ENCODE data around the gene HEXD. TPM values are rescaled to one million over a fixed set of nuclear protein-coding genes. Genes with fewer than 3 reads are reported as not detected.
"Not testable (repeated sequence)": the region's sequence is repeated elsewhere in the genome, so short reads cannot be mapped to it uniquely, and the experiment has no call there.

The HEXD gene
- total RNA-seq = 10 to 100 TPM; 47.6 to 53.6 TPM

DNA sequence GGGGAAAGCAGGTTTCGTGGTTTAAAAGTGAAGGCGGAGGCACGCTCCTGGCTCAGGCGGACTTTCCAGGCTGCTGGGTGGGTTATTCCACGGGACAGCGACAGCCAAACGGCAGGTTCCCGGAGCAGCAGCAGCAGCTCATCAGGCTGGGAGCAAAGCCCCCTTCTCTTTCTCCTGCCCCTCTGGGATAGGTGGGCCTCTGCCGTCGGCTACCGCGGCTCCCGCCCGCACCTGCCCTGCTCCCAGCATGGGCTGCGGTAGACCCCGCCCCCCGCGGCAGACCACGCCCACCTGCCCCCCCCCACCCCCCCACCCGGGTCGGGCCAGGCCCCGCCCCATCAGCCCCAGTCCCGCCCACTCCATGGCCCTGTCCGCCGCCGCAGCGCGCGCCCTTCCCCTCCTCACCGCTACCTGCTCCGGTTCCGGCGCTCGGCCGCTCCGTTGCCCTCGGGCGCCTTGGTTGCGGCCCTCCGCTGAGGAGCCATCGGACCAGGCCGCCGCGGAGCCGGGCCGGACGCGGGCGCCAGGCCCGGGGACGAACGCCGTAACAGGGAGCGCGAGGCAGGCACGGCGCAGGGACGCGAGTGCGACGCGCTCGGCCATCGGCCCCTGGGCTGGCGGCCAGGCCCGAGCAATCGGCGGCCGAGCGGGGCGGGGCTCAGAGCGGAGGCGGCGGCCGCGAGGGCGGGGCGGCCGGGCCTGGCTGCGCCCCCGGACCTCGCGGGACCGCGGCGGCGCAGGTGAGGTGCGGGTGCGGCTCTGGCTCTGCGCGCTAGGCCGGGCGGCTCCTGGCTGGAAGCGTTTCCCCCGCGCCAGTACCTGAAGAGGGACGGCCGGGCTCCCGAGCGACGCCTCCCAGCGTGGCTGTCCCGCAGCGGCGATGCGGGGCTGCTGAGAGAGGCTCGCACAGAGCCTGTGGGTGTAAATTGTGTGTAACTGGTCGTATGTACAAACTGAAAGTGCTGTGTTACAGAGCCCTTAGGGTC lies at the start of gene HEXD, which contains the start of gene OGFOD3:
HEXD (plus strand) TSS at position 347 of the 986 bp plus-strand sequence. CDS start 1,453 bp downstream, outside the sequence.
OGFOD3 (minus strand) TSS at position 586 of the 986 bp plus-strand sequence; CDS start at position 485, 101 bp downstream.
- Mint-ChIP-seq H3K9me3 (ENCODE audit: insufficient read depth) (no peaks in the 10 kb centered on the region), H3K4me3 (peak within 1 kb of the TSS; percentile 81), H3K27ac (peak within 1 kb of the TSS; percentile 85), H3K4me1 (ENCODE audit: low read depth) (peaks cover 33% of the 10 kb centered on the region), H3K36me3 (ENCODE audit: low read depth) (peaks cover 29% of the 10 kb centered on the region), H3K27me3 (ENCODE audit: low read depth) (no peaks in the 10 kb centered on the region)
- POLR2A ChIA-PET = interaction anchor here (0.6 to 1.7 kb wide), 7 partner anchors 31 to 177 kb away, joined by 3 to 7 read pairs (median 4); partner anchors contain the start of gene FOXK2
- CTCF ChIA-PET = interaction anchor here (1.0 to 2.3 kb wide), 9 partner anchors 10 to 183 kb away, joined by 3 to 7 read pairs (median 3); no protein-coding TSS in a partner anchor
- peak; percentile 86 for ATAC-seq
- peak; percentile 85 for DNase-seq

DNA sequence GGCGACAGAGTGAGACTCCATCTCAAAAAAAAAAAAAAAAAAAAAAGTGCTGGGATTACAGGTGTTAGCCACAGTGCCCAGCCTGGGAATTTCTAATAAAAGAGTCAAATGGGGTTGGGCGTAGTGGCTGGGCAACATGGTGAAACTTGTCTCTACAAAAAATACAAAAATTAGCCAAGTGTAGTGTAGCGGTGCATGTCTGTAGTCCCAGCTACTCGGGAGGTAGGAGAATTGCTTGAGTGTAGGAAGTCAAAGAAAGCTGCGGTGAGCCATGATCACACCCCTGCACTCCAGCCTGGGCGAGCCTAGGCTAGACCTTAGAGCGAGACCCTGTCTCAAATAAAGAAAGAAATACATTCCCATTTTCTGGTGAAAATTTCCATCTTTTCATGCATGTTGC lies 48.9 kb upstream of the HEXD start:
- peaks cover 7% of the 10 kb centered on the region for H3K4me1 Mint-ChIP-seq (ENCODE audit: low read depth)
- DNase-seq = no peak
- H3K9me3 Mint-ChIP-seq (ENCODE audit: insufficient read depth) = no peaks in the 10 kb centered on the region
- ATAC-seq = no peak
- no peak overlapping the region for H3K4me3 Mint-ChIP-seq
- H3K27ac Mint-ChIP-seq = no peak overlapping the region
- CTCF ChIA-PET = interaction anchor here (1.9 kb wide), 1 partner anchor 17 kb away, joined by 5 read pairs; no protein-coding TSS in a partner anchor
- H3K27me3 Mint-ChIP-seq (ENCODE audit: low read depth) = peaks cover 49% of the 10 kb centered on the region
- H3K36me3 Mint-ChIP-seq (ENCODE audit: low read depth) = no peaks in the 10 kb centered on the region
- POLR2A ChIA-PET = no interaction called here

DNA sequence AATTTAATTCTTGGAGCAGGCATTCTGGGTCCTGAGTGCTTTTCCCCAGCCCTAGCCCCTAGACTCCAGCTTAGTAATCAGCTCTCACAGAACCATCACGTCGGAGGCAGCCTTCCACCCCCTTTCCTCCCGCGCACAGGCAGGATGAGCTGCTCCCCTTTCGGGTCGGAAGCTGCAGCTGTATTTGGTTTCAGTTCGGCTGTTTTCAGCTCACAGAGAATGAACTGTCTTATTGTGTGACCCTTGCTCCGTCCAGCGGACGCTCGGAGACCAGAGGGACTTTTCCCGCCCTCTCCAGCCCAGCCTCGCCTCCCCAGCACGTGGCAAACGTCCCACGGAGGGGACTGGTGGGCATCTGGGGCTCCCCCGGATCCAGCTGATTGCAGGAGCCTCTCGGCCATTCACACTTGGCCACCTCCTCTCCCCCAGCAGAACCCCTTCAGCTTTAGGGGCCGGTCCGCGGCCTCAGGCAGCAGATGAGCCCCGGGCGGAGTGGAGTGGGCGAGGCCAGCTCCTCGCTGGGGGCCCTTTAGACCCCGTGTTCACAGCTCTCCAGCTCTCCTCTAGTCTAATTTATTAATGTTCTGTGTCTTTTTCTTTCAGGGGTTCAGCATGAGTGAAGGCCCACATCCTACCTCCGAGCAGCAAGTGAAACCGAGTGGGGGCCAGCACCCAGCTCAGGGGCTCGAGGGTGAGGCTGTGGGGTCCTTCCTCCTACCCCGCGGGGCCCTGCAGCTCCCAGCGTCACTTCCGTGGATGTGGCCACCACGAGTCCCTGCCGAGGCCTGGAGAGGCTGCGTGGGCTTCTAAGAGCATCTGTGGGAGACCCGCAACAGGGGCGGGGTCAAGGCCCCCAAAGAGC lies 47.4 kb upstream of the HEXD start:
- peaks cover 48% of the 10 kb centered on the region for H3K27me3 Mint-ChIP-seq (ENCODE audit: low read depth)
- no peak overlapping the region for H3K27ac Mint-ChIP-seq
- ATAC-seq (peak; percentile 35), DNase-seq (no peak)
- CTCF ChIA-PET = interaction anchor here (0.7 to 1.9 kb wide), 5 partner anchors 18 to 411 kb away, joined by 3 to 5 read pairs (median 4); partner anchors contain the start of gene DCXR
- H3K4me3 Mint-ChIP-seq = peak overlapping the region; percentile 48
- H3K36me3 Mint-ChIP-seq (ENCODE audit: low read depth) = no peaks in the 10 kb centered on the region
- H3K9me3 Mint-ChIP-seq (ENCODE audit: insufficient read depth) = no peaks in the 10 kb centered on the region
- peaks cover 7% of the 10 kb centered on the region for H3K4me1 Mint-ChIP-seq (ENCODE audit: low read depth)
- POLR2A ChIA-PET = interaction anchor here (0.9 to 1.1 kb wide), 4 partner anchors 8 to 13 kb away, joined by 3 read pairs; no protein-coding TSS in a partner anchor

DNA sequence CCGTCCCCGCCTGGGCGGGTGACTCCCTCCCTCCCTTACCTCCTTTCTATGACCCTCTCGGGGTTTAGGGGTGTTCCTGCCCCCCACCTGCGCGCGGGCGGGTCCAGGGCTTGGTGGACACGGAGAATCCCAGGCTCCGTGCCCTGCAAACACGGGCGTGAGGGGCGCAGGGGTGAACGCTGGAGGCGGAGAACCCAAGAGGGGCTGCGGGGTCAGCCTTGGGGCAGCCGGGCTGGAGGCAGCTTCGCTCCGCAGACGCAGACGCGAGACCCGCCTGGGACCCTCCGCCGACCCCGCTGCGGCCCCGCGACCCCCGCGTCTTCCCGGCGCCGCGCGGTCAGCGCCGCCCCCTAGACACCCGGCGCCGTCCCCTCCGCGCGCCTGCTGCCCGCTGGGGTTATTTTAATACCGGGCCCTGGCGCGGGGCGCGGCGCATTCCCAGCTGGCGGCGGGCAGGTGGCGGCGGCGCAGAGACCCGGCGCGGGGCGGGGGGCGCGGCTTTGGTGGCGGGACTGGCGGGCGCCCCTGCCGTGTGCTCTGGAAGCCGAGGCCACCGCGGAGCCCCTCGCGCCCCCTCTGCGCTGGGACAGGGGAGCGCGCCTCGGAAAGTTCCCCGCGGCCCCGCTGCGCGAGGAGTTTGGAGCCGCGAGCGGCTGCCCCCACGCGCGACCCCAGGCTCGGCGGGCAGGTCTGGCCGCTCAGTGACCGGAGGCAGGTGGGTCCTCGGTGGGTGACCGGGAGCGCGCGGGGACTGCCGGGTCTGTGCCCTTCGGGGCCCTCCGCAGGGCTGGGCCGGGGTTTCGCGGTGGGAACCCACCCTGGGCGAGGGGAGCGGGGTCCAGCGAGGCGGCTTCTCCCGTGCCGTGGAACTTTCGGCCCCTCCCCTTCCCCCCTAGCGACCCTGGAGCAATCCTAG lies 46.6 kb upstream of the HEXD start, which contains the start of gene UTS2R:
UTS2R (plus strand) TSS at position 433 of the 916 bp plus-strand sequence. CDS start 2,560 bp downstream, outside the sequence.
- DNase-seq (no peak), ATAC-seq (no peak)
- Mint-ChIP-seq H3K4me3 (peak within 1 kb of the TSS; percentile 48), H3K27me3 (ENCODE audit: low read depth) (peaks cover 50% of the 10 kb centered on the region), H3K4me1 (ENCODE audit: low read depth) (peaks cover 7% of the 10 kb centered on the region), H3K36me3 (ENCODE audit: low read depth) (no peaks in the 10 kb centered on the region), H3K27ac (no peak within 1 kb of the TSS), H3K9me3 (ENCODE audit: insufficient read depth) (no peaks in the 10 kb centered on the region)
- POLR2A ChIA-PET = no interaction called here
- CTCF ChIA-PET = interaction anchor here (1.1 to 1.9 kb wide), 3 partner anchors 19 to 351 kb away, joined by 4 to 5 read pairs (median 5); no protein-coding TSS in a partner anchor

DNA sequence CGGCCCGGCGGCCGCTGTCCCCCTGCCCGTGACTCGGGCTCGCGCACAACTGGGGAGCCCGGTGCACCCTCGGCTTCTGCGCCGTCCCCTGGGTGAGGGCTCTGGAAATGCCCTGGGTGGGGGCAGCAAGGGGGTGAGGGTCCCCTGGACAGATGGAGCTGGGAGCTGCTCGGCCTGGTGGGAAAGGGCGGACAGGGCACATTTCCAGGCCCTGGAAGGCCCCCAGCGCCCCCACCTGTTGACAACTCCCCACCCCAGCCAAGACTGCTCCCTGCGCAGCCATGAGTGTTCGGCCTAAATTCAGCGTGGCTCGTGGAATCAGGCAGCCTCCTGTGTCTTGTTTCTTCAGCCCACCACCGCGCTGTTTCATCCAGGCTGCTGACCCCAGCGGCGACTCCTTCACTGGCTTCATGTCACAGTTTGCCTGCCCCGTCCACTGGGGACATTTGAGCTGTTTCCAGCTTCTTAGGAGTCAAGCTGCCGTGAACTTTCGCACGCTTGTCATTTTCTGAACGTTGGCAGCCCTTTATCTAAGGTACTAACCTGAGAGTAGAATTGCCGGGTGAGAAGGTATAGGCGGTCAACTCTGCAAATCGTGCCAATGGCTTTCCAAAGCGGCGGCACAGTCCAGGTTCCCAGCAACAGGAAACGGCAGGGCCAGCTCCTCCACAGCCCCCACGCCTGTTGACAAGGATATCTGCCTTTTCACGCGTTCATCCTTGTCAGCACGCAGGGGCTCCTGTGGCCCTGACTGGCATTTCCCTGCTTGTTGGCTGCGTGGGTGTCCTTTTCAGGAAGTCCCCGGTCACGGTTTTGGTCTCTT lies 45.7 kb upstream of the HEXD start:
- H3K4me1 Mint-ChIP-seq (ENCODE audit: low read depth) = peaks cover 7% of the 10 kb centered on the region
- peaks cover 44% of the 10 kb centered on the region for H3K27me3 Mint-ChIP-seq (ENCODE audit: low read depth)
- no peak for DNase-seq
- no peak overlapping the region for H3K27ac Mint-ChIP-seq
- ChIA-PET POLR2A (no interaction called here), CTCF (interaction anchor here (1.3 to 1.4 kb wide), 2 partner anchors 15 to 22 kb away, joined by 4 to 5 read pairs; no protein-coding TSS in a partner anchor)
- H3K9me3 Mint-ChIP-seq (ENCODE audit: insufficient read depth) = no peaks in the 10 kb centered on the region
- ATAC-seq = no peak
- H3K36me3 Mint-ChIP-seq (ENCODE audit: low read depth) = no peaks in the 10 kb centered on the region
- H3K4me3 Mint-ChIP-seq = no peak overlapping the region

DNA sequence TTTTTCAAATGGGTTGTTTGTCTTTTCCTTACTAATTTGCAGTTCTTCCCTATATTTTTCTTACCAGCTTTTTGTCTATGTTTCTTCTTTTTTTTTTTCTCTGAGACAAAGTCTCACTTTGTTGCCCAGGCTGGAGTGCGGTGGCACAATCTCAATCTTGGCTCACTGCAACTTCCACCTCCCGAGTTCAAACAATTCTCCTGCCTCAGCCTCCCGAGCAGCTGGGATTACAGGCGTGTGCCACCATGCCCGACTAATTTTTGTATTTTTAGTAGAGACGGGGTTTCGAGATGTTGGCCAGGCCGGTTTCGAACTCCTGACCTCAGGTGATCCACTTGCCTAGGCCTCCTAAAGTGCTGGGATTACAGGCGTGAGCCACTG lies 45.1 kb upstream of the HEXD start:
- CTCF ChIA-PET = interaction anchor here (1.3 to 1.4 kb wide), 2 partner anchors 15 to 22 kb away, joined by 4 to 5 read pairs; no protein-coding TSS in a partner anchor
- POLR2A ChIA-PET; H3K4me3 Mint-ChIP-seq; H3K27ac Mint-ChIP-seq; ATAC-seq; H3K36me3 Mint-ChIP-seq (ENCODE audit: low read depth); DNase-seq; H3K9me3 Mint-ChIP-seq (ENCODE audit: insufficient read depth); H3K4me1 Mint-ChIP-seq (ENCODE audit: low read depth): not testable (repeated sequence)
- H3K27me3 Mint-ChIP-seq (ENCODE audit: low read depth) = peaks cover 42% of the 10 kb centered on the region

DNA sequence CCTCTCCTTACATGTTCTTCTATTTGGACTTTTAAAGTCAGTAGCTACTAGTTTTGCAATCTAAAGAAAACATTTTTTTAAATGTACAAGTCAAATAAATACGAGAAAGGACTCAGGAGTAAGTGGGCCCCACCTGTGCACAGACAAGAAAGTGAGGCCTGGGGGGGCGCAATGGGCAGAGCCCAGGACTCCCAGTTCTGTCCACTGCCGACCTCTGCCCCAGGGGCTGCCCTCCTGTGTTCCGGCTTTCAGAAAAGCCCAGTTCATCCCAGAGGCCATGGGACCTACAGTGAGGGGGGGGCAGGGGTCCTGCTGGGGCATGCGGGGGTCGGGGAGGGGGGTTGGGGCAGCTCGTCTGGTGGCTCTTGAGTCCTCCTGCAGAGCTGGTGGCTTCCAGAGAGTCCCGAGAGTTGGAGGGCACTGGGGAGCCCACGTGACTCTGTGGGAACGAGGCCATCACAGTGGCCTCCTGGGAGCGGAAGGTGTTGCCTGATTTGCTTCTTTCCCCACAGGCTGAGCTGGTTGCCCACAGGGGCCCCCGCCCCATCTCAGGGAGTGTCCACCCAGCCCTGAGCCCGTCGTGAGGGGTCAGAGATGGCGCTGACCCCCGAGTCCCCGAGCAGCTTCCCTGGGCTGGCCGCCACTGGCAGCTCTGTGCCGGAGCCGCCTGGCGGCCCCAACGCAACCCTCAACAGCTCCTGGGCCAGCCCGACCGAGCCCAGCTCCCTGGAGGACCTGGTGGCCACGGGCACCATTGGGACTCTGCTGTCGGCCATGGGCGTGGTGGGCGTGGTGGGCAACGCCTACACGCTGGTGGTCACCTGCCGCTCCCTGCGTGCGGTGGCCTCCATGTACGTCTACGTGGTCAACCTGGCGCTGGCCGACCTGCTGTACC lies 44.2 kb upstream of the HEXD start:
- ChIA-PET CTCF (interaction anchor here (1.3 kb wide), 1 partner anchor 16 kb away, joined by 4 read pairs; no protein-coding TSS in a partner anchor), POLR2A (no interaction called here)
- ATAC-seq (no peak), DNase-seq (no peak)
- Mint-ChIP-seq H3K4me3 (no peak overlapping the region), H3K9me3 (ENCODE audit: insufficient read depth) (no peaks in the 10 kb centered on the region), H3K27ac (no peak overlapping the region), H3K27me3 (ENCODE audit: low read depth) (peaks cover 43% of the 10 kb centered on the region), H3K4me1 (ENCODE audit: low read depth) (peaks cover 7% of the 10 kb centered on the region), H3K36me3 (ENCODE audit: low read depth) (no peaks in the 10 kb centered on the region)

DNA sequence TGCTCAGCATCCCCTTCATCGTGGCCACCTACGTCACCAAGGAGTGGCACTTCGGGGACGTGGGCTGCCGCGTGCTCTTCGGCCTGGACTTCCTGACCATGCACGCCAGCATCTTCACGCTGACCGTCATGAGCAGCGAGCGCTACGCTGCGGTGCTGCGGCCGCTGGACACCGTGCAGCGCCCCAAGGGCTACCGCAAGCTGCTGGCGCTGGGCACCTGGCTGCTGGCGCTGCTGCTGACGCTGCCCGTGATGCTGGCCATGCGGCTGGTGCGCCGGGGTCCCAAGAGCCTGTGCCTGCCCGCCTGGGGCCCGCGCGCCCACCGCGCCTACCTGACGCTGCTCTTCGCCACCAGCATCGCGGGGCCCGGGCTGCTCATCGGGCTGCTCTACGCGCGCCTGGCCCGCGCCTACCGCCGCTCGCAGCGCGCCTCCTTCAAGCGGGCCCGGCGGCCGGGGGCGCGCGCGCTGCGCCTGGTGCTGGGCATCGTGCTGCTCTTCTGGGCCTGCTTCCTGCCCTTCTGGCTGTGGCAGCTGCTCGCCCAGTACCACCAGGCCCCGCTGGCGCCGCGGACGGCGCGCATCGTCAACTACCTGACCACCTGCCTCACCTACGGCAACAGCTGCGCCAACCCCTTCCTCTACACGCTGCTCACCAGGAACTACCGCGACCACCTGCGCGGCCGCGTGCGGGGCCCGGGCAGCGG lies 43.4 kb upstream of the HEXD start:
- POLR2A ChIA-PET = no interaction called here

More for the DNA sequence above, 43.4 kb upstream of the HEXD start:
- ATAC-seq = peak; percentile 40
- DNase-seq = no peak
- Mint-ChIP-seq H3K36me3 (ENCODE audit: low read depth) (no peaks in the 10 kb centered on the region), H3K9me3 (ENCODE audit: insufficient read depth) (no peaks in the 10 kb centered on the region), H3K4me3 (no peak overlapping the region), H3K4me1 (ENCODE audit: low read depth) (peaks cover 7% of the 10 kb centered on the region), H3K27me3 (ENCODE audit: low read depth) (peaks cover 40% of the 10 kb centered on the region), H3K27ac (no peak overlapping the region)
- CTCF ChIA-PET = no interaction called here

Measured in activated CD8-positive, alpha-beta T cell treated with anti-CD3 and anti-CD28 coated beads, Interleukin-2, amount 10 ng/mL, durations not matched to agents 7 days and 5 days (primary cell).